ENCODE results near the gene GPA33. TPM values are rescaled to one million over a fixed set of nuclear protein-coding genes. Genes with fewer than 3 reads are reported as not detected.

GPA33 gene
- total and polyA plus RNA-seq, 9 of the 15 experiments (the other 6 are each of a cell fraction or from before 2014, with no cell fraction given) = 0.13 TPM; not detected in 8

- no peak overlapping the region for H2AFZ ChIP-seq (ENCODE audit: low read depth, low read length)
- peaks cover 0 to 16% of the 10 kb centered on the region in 2 experiments; a peak in 3 of 5 replicates for H3K4me1 ChIP-seq (replicated peaks in 1 of 2; ENCODE audit: control insufficient read depth in 2 of 2, insufficient read depth in 2 of 2, low read length in 2 of 2)
- 4% methylated on average over 4 of the region's 4 CpGs for WGBS (ENCODE audit: insufficient coverage, low coverage, missing lambda C conversion rate)
- no peaks in the 10 kb centered on the region for H4K20me1 ChIP-seq (replicated peaks; ENCODE audit: control insufficient read depth, insufficient read depth, low read length)
- no peak overlapping the region for H3K4me3 ChIP-seq
- H3K79me2 ChIP-seq (ENCODE audit: control insufficient read depth, insufficient read depth, low read length) = no peaks in the 10 kb centered on the region
- H3K27ac ChIP-seq (ENCODE audit: extremely low read depth, low read depth, low read length) = no peak overlapping the region
- ATAC-seq (peak; percentile 25; the same call in 2 of the 3 replicates), DNase-seq (ENCODE audit: extremely low read depth in 1 of 4, low spot score in 3 of 4) (no peak), FAIRE-seq (no peak)
- ChIA-PET POLR2A (interaction anchor here (0.6 kb wide), 1 partner anchor 69 kb away, joined by 3 read pairs; no protein-coding TSS in a partner anchor), CTCF (ENCODE audit: low intra/inter-chr PET ratio) (no interaction called here)
- no peak overlapping the region for H3K9ac ChIP-seq (ENCODE audit: insufficient read depth in 1 of 2, low read depth in 2 of 2, low read length in 2 of 2)
- TF ChIP-seq L3MBTL2 (IDR thresholded peaks at IDR 0.05) (no peak), ZNF239 (CRISPR knock-in tag; IDR thresholded peaks at IDR 0.05) (no peak), CHCHD3 (CRISPR knock-in tag; IDR thresholded peaks at IDR 0.05) (no peak), ZNF140 (CRISPR knock-in tag; IDR thresholded peaks at IDR 0.05) (no peak), ZNF280B (CRISPR knock-in tag; IDR thresholded peaks at IDR 0.05) (no peak), ZNF780A (CRISPR knock-in tag; IDR thresholded peaks at IDR 0.05) (no peak), HBP1 (CRISPR knock-in tag; IDR thresholded peaks at IDR 0.05) (no peak), KDM4B (IDR thresholded peaks at IDR 0.05; ENCODE audit: borderline replicate concordance in 2 of 2, low read depth in 1 of 2) (no peak), FOXA1 (IDR thresholded peaks at IDR 0.05; ENCODE audit: borderline replicate concordance) (no peak), CEBPB (tag; IDR thresholded peaks at IDR 0.05) (no peak), POLR2B (IDR thresholded peaks at IDR 0.05; ENCODE audit: low read depth, partially characterized antibody) (no peak), RBM39 (optimal IDR thresholded peaks at IDR 0.05; ENCODE audit: low read depth, low read length) (no peak)
- intact Hi-C loops (cut with micrococcal nuclease) (no loop called here), in situ Hi-C loops (cut with MboI) (no loop called here)
- no peak overlapping the region for H3K4me2 ChIP-seq (ENCODE audit: insufficient read depth, low read length)
- no peaks in the 10 kb centered on the region for H3K36me3 ChIP-seq (ENCODE audit: control insufficient read depth, insufficient read depth, low read length)
- H3K9me3 ChIP-seq (replicated peaks; ENCODE audit: control insufficient read depth, insufficient read depth, low read depth, low read length) = no peaks in the 10 kb centered on the region
- H3K9me1 ChIP-seq (ENCODE audit: control insufficient read depth, insufficient read depth, low read length) = peaks cover 4% of the 10 kb centered on the region
- BruUV-seq (replicated peaks) = no TSS peak
- H3K27me3 ChIP-seq (ENCODE audit: control insufficient read depth in 2 of 2, insufficient read depth in 2 of 2, low read length in 2 of 2) = peaks cover 54 to 78% of the 10 kb centered on the region in 2 experiments
Measured at GRCh38 chr1:167122568-167122967, 32.4 kb upstream of the GPA33 start.
